IMR-90 (cell line): ENCODE results near the gene CBY1.

Experiments used
- BHLHE40 ChIP-seq: fragments of 150-350 bp; IDR thresholded peaks from 2 replicates; pipeline ENCODE4 v1.6.1; 2016; ENCODE audit warnings: mild to moderate bottlenecking, low read depth, low read length
- CEBPB ChIP-seq: IDR thresholded peaks from 2 replicates; pipeline ENCODE4 v1.6.1; 2012; ENCODE audit warnings: low read depth, low read length, improper control_type of control experiment
- CTCF ChIP-seq: conservative IDR thresholded peaks from 2 replicates; pipeline ENCODE4 v1.5.1; 2012; ENCODE audit warnings: mild to moderate bottlenecking, low read depth, low read length, improper control_type of control experiment
- MXI1 ChIP-seq: IDR thresholded peaks from 2 replicates; pipeline ENCODE4 v1.6.1; 2012; ENCODE audit warnings: low read depth, mild to moderate bottlenecking, low read length, moderate library complexity, borderline replicate concordance
- POLR2A ChIP-seq: IDR thresholded peaks from 2 replicates; pipeline ENCODE4 v1.6.1; 2012; ENCODE audit warnings: mild to moderate bottlenecking, low read depth, low read length
- RAD21 ChIP-seq: IDR thresholded peaks from 2 replicates; pipeline ENCODE4 v1.6.1; 2012; ENCODE audit warnings: low read length, improper control_type of control experiment
- USF2 ChIP-seq: fragments of 150-350 bp; IDR thresholded peaks from 2 replicates; pipeline ENCODE4 v1.6.1; 2017; ENCODE audit warnings: mild to moderate bottlenecking, antibody characterized with exemption, low read length, low read depth

GRCh38 chr22:38696606-38697424 is 40.4 kb downstream of the CBY1 start:
- TF ChIP-seq CTCF: no peak
- no peak for TF ChIP-seq MXI1
- no peak for TF ChIP-seq POLR2A
- no peak for TF ChIP-seq RAD21
- TF ChIP-seq USF2: no peak
- TF ChIP-seq BHLHE40: no peak; the same call in 1 of the 2 replicates
- peak; percentile 38; the same call in 1 of the 2 replicates for TF ChIP-seq CEBPB
